Tibial artery (tissue), 4 donors: Measurements from ENCODE around the gene MCF2L2.

Experiments used
- DNase-seq, 2 donors: peaks; one replicate each; pipeline ENCODE4 v3.0.0-alpha.2; 2019
- H3K27ac ChIP-seq, 2 donors: fragments of 200-600 bp; sonication (generic) in 1 of 2; 1 replicate in 1 of 2; 2 replicates in 1 of 2; pipeline ENCODE4 v1.5.1; 2018 to 2019; ENCODE audit warnings: mild to moderate bottlenecking in 1 of 2
- H3K27me3 ChIP-seq, 2 donors: fragments of 200-600 bp; sonication (generic) in 1 of 2; one replicate each; pipeline versions ENCODE4 v1.5.1 to v1.6.0; 2016 to 2019
- H3K36me3 ChIP-seq, 3 donors: fragments of 200-600 bp; sonication (generic) in 2 of 3; one replicate each; pipeline ENCODE4 v1.5.1; 2016 to 2019; ENCODE audit warnings: mild to moderate bottlenecking in 2 of 3
- H3K4me1 ChIP-seq, 4 donors: fragments of 200-600 bp; sonication (generic) in 2 of 4; 1 replicate in 3 of 4; 2 replicates in 1 of 4; pipeline ENCODE4 v1.5.1; 2016 to 2019
- H3K4me3 ChIP-seq, 2 donors: fragments of 200-600 bp; sonication (generic) in 1 of 2; 1 replicate in 1 of 2; 2 replicates in 1 of 2; pipeline ENCODE4 v1.5.1; 2018 to 2019; ENCODE audit warnings: mild to moderate bottlenecking in 2 of 2
- H3K9me3 ChIP-seq, 3 donors: fragments of 200-600 bp; sonication (generic) in 1 of 3; one replicate each; pipeline ENCODE4 v1.5.1; 2016 to 2019
- intact Hi-C: fragments of 100-400 bp; cut with DNase I; formaldehyde crosslinking; loops from one replicate; pipeline ENCODE4 v1.15.0; 2023; ENCODE audit warnings: low total_unique reads
- TF ChIP-seq, protein P1 (sequence below), 2 experiments: fragments of 200-600 bp in 1 of 2; fragments of 450-650 bp in 1 of 2; IDR thresholded peaks; one replicate each; pipeline ENCODE4 v1.5.1; 2017 to 2019; ENCODE audit warnings: antibody characterized with exemption in 2 of 2, mild to moderate bottlenecking in 1 of 2, moderate library complexity in 1 of 2

The MCF2L2 gene

DNA sequence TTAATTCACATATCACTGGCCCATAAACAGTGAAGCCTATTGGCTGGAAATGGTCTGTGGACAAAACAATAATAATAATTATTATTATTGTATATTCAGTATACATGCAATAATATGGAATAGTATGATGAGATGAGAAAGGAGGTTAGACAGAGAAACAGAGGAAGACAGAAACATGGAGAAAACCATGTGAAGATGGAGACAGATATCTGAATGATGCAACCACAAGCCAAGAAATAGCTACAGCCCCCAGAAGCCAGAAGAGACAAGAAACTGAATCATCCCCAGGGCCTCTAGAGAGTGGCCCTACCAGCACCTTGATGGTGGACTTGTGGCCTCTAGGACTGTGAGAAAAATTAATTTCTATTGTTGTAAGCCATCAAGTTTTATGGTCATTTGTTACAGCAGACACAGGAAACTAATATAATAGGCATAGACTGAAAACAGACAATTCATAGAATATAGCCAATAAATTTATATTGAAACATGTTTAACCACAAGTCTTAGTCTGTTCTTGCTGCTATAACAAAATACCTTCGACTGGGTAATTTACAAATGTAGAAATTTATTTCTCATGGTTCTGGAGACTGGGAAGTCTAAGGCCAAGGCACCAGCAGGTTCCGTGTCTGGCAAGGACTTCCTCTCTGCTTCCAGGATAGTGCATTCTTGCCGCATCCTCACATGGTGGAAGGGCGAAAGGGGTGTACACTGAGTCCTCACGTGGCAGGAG is 31.6 kb downstream of the MCF2L2 start:
- Histone ChIP-seq H3K4me1 (no peaks in the 10 kb centered on the region), H3K27me3 (peaks cover 0 to 6% of the 10 kb centered on the region in 2 donors), H3K27ac (no peak overlapping the region), H3K36me3 (no peaks in the 10 kb centered on the region), H3K4me3 (no peak overlapping the region), H3K9me3 (no peaks in the 10 kb centered on the region)
- TF ChIP-seq, protein P1, sequence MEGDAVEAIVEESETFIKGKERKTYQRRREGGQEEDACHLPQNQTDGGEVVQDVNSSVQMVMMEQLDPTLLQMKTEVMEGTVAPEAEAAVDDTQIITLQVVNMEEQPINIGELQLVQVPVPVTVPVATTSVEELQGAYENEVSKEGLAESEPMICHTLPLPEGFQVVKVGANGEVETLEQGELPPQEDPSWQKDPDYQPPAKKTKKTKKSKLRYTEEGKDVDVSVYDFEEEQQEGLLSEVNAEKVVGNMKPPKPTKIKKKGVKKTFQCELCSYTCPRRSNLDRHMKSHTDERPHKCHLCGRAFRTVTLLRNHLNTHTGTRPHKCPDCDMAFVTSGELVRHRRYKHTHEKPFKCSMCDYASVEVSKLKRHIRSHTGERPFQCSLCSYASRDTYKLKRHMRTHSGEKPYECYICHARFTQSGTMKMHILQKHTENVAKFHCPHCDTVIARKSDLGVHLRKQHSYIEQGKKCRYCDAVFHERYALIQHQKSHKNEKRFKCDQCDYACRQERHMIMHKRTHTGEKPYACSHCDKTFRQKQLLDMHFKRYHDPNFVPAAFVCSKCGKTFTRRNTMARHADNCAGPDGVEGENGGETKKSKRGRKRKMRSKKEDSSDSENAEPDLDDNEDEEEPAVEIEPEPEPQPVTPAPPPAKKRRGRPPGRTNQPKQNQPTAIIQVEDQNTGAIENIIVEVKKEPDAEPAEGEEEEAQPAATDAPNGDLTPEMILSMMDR (IDR thresholded peaks at IDR 0.05) = no peak
- intact Hi-C loops = no loop called here
- DNase-seq = no peak

DNA sequence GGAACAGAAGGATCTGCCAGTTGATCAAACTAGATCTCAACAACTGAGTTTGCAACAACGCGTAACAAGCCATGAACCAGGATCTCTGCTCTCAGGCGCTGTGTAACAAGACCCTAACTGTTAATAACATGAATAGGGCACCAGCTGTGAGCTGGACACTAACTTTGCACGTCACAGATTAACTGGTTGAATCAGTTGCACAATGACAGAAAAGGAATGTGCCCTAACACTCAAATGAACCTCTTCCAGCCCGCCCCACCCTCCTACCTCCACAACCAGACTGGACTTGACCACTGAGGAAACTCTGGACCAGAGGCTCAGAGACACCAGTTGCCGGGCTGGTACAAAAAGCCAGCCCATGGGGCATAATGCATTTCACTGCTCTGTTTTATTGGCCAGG is 34.3 kb downstream of the MCF2L2 start:
- TF ChIP-seq, protein P1 (IDR thresholded peaks at IDR 0.05) = no peak
- Histone ChIP-seq H3K27ac (no peak overlapping the region), H3K27me3 (peaks cover 0 to 6% of the 10 kb centered on the region in 2 donors), H3K36me3 (no peaks in the 10 kb centered on the region), H3K4me1 (no peaks in the 10 kb centered on the region), H3K4me3 (no peak overlapping the region), H3K9me3 (no peaks in the 10 kb centered on the region)
- intact Hi-C loops = no loop called here
- DNase-seq = no peak

DNA sequence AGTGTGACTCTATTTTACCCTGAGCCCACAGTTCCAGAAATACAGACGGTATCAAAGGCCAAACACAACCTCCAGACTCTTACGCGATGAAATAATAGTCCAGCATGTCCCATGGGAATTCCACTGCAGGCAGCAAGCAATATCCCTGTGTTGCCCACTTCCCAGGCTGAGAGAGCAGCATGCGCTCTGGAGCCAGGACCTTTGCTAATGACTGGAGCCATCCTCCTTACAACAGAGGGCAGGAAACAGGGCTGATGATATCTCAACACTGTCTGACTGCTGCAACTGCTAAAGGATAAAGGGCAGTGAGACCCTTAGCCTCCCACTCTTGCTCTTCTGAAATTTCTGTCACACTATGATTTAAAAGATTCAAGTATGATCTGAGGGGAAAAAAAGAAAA is 34.8 kb downstream of the MCF2L2 start:
- H3K4me1 ChIP-seq = no peaks in the 10 kb centered on the region
- H3K27me3 ChIP-seq = peaks cover 0 to 6% of the 10 kb centered on the region in 2 donors
- DNase-seq = no peak
- intact Hi-C loops = no loop called here
- no peak overlapping the region for H3K27ac ChIP-seq
- H3K4me3 ChIP-seq = no peak overlapping the region
- no peaks in the 10 kb centered on the region for H3K36me3 ChIP-seq
- TF ChIP-seq, protein P1 (IDR thresholded peaks at IDR 0.05) = no peak
- H3K9me3 ChIP-seq = no peaks in the 10 kb centered on the region

GRCh38 chr3:183392186-183393034 is 36.0 kb downstream of the MCF2L2 start:
- Histone ChIP-seq H3K27me3 (peaks cover 0 to under 1% of the 10 kb centered on the region in 2 donors), H3K4me3 (no peak overlapping the region), H3K36me3 (no peaks in the 10 kb centered on the region), H3K27ac (no peak overlapping the region), H3K9me3 (no peaks in the 10 kb centered on the region), H3K4me1 (no peaks in the 10 kb centered on the region)
- intact Hi-C loops = no loop called here
- no peak for DNase-seq
- TF ChIP-seq, protein P1 (IDR thresholded peaks at IDR 0.05) = no peak

- no peak overlapping the region for H3K27ac ChIP-seq
- no peaks in the 10 kb centered on the region for H3K4me1 ChIP-seq
- H3K36me3 ChIP-seq = no peaks in the 10 kb centered on the region
- H3K4me3 ChIP-seq = no peak overlapping the region
- no peak for DNase-seq
- intact Hi-C loops = no loop called here
- H3K9me3 ChIP-seq = no peaks in the 10 kb centered on the region
- H3K27me3 ChIP-seq = no peaks in the 10 kb centered on the region
- TF ChIP-seq, protein P1 (IDR thresholded peaks at IDR 0.05) = no peak
Measured at GRCh38 chr3:183391460-183391859, 37.0 kb downstream of the MCF2L2 start.
